K562 (cell line): ENCODE results near the gene ARHGEF3.

Experiments
- CTBP1 ChIP-seq: fragments of 450-650 bp; IDR thresholded peaks from 2 replicates; pipeline ENCODE4 v1.6.1; 2016; ENCODE audit warnings: borderline replicate concordance
- SMAD3 ChIP-seq: fragments of 450-650 bp; formaldehyde crosslinking; conservative IDR thresholded peaks from 2 replicates; pipeline ENCODE4 v1.4.0; 2020; ENCODE audit warnings: mild to moderate bottlenecking

DNA sequence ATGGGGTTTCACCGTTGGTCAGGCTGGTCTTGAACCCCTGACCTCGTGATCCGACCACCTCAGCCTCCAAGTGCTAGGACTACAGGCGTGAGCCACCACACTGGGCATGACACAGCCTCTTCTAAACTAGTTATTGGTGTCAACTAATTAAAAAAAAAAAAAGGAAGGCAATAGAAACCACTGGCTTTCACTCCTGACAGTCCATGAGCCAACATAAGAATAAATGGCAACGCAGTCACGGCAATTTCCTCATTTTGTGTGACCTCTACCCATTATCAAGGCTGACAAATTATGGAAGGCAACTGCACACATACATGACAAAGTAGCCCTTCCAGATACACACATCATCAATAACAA is 5.9 kb downstream of the ARHGEF3 start:
- TF ChIP-seq CTBP1 (no peak), SMAD3 (no peak)
